K562 (cell line): ENCODE measurements around the gene B4GALT7. TPM values are rescaled to one million over a fixed set of nuclear protein-coding genes. Genes with fewer than 3 reads are reported as not detected.

Source experiments
- BRD9 ChIP-seq: fragments of 450-650 bp; IDR thresholded peaks from 2 replicates; pipeline ENCODE4 v1.6.1; 2018; ENCODE audit warnings: low read depth; ENCODE audit not compliant: partially characterized antibody
- CBFA2T3 ChIP-seq: fragments of 450-650 bp; IDR thresholded peaks from 2 replicates; pipeline ENCODE4 v1.6.1; 2017
- GABPB2 ChIP-seq: fragments of 250-450 bp; sonication (Bioruptor Pico); conservative IDR thresholded peaks from 2 replicates; pipeline ENCODE4 v1.5.1; 2021; ENCODE audit warnings: mild to moderate bottlenecking
- NCOR1 ChIP-seq: fragments of 450-650 bp; IDR thresholded peaks from 2 replicates; pipeline ENCODE4 v1.6.1; 2016; ENCODE audit warnings: mild to moderate bottlenecking, moderate library complexity
- NEUROD1 ChIP-seq: fragments of 150-350 bp; IDR thresholded peaks from 2 replicates; pipeline ENCODE4 v1.6.1; 2014; ENCODE audit warnings: borderline replicate concordance, low read length, low read depth; ENCODE audit not compliant: partially characterized antibody
- NFATC3 ChIP-seq: fragments of 450-650 bp; IDR thresholded peaks from 2 replicates; pipeline ENCODE4 v1.6.1; 2017; ENCODE audit warnings: mild to moderate bottlenecking
- NRF1 ChIP-seq, 2 experiments: fragments of 450-650 bp; IDR thresholded peaks in 1 of 2; conservative IDR thresholded peaks in 1 of 2; 2 replicates each; pipeline ENCODE4 v1.6.1; 2014; ENCODE audit warnings: mild to moderate bottlenecking in 2 of 2
- POLR2A ChIP-seq: fragments of 450-650 bp; conservative IDR thresholded peaks from 2 replicates; pipeline ENCODE4 v1.6.1; 2016
- POLR3A ChIP-seq: IDR thresholded peaks from 2 replicates; pipeline ENCODE4 v1.6.1; 2011; ENCODE audit warnings: borderline replicate concordance, mild to moderate bottlenecking, moderate library complexity; ENCODE audit not compliant: insufficient read length, insufficient read depth; ENCODE audit errors: extremely low read depth
- PURB ChIP-seq: sonication (generic); formaldehyde crosslinking; IDR thresholded peaks from 2 replicates; pipeline ENCODE4 v1.9.0; 2021; ENCODE audit warnings: low read depth, mild to moderate bottlenecking, missing genetic modification reagents
- RFX5 ChIP-seq: IDR thresholded peaks from 2 replicates; pipeline ENCODE4 v1.6.1; 2011; ENCODE audit warnings: low read depth, mild to moderate bottlenecking, improper control_type of control experiment, low read length
- SIN3B ChIP-seq: fragments of 450-650 bp; IDR thresholded peaks from 2 replicates; pipeline ENCODE4 v1.6.1; 2017; ENCODE audit warnings: low read depth, mild to moderate bottlenecking, moderate library complexity
- TCF7 ChIP-seq: sonication (generic); IDR thresholded peaks from 2 replicates; pipeline ENCODE4 v1.6.1; 2016; ENCODE audit warnings: antibody characterized with exemption, borderline replicate concordance
- ZFP30 ChIP-seq: fragments of 250-450 bp; sonication (Bioruptor Pico); IDR thresholded peaks from 2 replicates; pipeline ENCODE4 v1.8.0; 2022; ENCODE audit warnings: moderate library complexity, mild to moderate bottlenecking, inconsistent platforms, borderline replicate concordance
- ZNF146 ChIP-seq: IDR thresholded peaks from one replicate; pipeline ENCODE4 v1.6.1; 2018; ENCODE audit warnings: missing compliant biosample characterization; ENCODE audit not compliant: unreplicated experiment
- ZNF212 ChIP-seq: fragments of 450-650 bp; formaldehyde crosslinking; IDR thresholded peaks from 2 replicates; pipeline ENCODE4 v1.4.0; 2020; ENCODE audit warnings: mild to moderate bottlenecking
- ZNF586 ChIP-seq: fragments of 450-650 bp; formaldehyde crosslinking; conservative IDR thresholded peaks from 2 replicates; pipeline ENCODE4 v1.4.0; 2020; ENCODE audit warnings: mild to moderate bottlenecking, moderate library complexity
- ZNF589 ChIP-seq: fragments of 200-800 bp; sonication (Bioruptor generic); IDR thresholded peaks from 2 replicates; pipeline ENCODE4 v1.6.1; 2016; ENCODE audit warnings: low read depth, missing genetic modification characterization, missing compliant biosample characterization
- ZNF707 ChIP-seq: fragments of 250-450 bp; sonication (Bioruptor Pico); conservative IDR thresholded peaks from 2 replicates; pipeline ENCODE4 v1.8.0; 2022; ENCODE audit warnings: inconsistent platforms, mild to moderate bottlenecking, moderate library complexity
- ZNF778 ChIP-seq: fragments of 450-650 bp; formaldehyde crosslinking; IDR thresholded peaks from 2 replicates; pipeline ENCODE4 v1.4.0; 2020; ENCODE audit warnings: mild to moderate bottlenecking, moderate library complexity
- polyA plus RNA-seq, 8 experiments: library from polyadenylated mRNA; depleted of rRNA in 4 of 8; stranded (reverse) in 5 of 8; unstranded in 3 of 8; fragments of >200 nt; fragmentation: Nextera tagmentation in 2 of 8; fragmentation: Illumina TruSeq in 1 of 8; extraction: Ambion mirVana in 2 of 8; extraction: Trizol in 1 of 8; gene quantifications; 2 replicates each; pipeline versions ENCODE4 v1.2.1 to v1.2.3, GENCODE V29; 2011 to 2014; ENCODE audit warnings: inconsistent platforms in 1 of 8, missing spikeins in 1 of 8
- total RNA-seq, 7 experiments: library from RNA; depleted of rRNA in 6 of 7; stranded (reverse); fragments of >200 nt in 6 of 7; fragmentation: Illumina TruSeq in 2 of 7; extraction: Trizol in 2 of 7; gene quantifications; 2 replicates each; pipeline versions ENCODE4 v1.2.1 to v1.2.3, GENCODE V29; 2011 to 2021; ENCODE audit warnings: low replicate concordance in 1 of 7
- TF ChIP-seq, protein P1 (sequence below), 3 experiments: fragments of 200-800 bp in 1 of 3; fragments of 250-450 bp in 1 of 3; fragments of 450-650 bp in 1 of 3; sonication (Bioruptor Pico) in 1 of 3; sonication (Bioruptor generic) in 1 of 3; formaldehyde crosslinking in 1 of 3; IDR thresholded peaks; 2 replicates each; pipeline versions ENCODE4 v1.6.1 to v1.8.0; 2016 to 2022; ENCODE audit warnings: mild to moderate bottlenecking in 2 of 3, missing genetic modification characterization in 2 of 3, missing compliant biosample characterization in 1 of 3, moderate library complexity in 1 of 3
- TF ChIP-seq, protein P2 (sequence below), 2 experiments: IDR thresholded peaks; 2 replicates each; pipeline ENCODE4 v1.6.1; 2011; ENCODE audit warnings: borderline replicate concordance in 1 of 2, control low read depth in 1 of 2, low read depth in 1 of 2, low read length in 1 of 2, mild to moderate bottlenecking in 1 of 2, mixed read lengths in 1 of 2, moderate library complexity in 1 of 2; ENCODE audit not compliant: insufficient read depth in 1 of 2, insufficient read length in 1 of 2, poor library complexity in 1 of 2, severe bottlenecking in 1 of 2; ENCODE audit errors: extremely low read depth in 1 of 2
- TF ChIP-seq, protein P3 (sequence below): fragments of 250-450 bp; sonication (Bioruptor Pico); IDR thresholded peaks from 2 replicates; pipeline ENCODE4 v1.5.0; 2022; ENCODE audit warnings: mild to moderate bottlenecking

Gene B4GALT7
- total and polyA plus RNA-seq, 9 of the 15 experiments (the other 6 are each of a cell fraction or from before 2014, with no cell fraction given), result 0.34 to 17.7 (median 9.1) TPM

DNA sequence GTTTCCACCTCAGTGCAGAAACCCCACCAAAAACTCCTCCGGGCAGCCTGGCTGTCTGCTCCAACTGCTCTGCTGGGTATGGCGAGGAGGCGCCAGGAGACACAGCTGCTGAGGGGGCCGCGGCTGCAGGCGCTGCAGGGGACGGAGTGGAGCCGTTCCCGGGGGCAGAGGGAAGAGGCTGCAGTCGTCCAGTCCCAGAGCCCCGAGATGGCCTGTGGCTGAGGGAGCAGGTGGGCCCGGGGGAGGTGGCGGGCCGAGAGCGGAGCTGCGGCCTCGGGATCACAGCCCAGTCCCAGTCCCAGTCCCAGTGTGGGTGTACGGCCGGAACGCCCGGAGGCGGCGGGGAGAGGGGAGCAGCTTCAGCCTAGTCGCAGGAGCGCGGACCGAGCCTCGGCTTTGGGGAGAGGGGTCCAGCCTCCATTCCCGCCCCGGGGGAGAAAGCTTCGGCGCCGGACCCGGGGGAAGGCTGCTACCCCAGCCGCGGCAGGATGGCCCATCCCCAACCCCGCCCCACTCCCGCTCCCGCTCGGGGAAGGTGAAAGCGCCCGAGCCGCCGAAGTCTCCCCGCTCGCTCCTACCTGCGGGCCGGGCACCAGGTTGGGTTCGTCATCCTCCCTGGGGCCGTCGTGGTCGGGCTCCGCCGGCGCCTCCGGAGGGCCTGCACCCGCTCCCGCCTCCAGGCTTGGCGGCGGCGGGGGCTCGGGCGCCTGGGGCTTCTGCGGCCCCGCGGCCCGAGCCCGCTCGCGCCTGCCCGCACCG, 46.1 kb upstream of the B4GALT7 start (continued):
- TF ChIP-seq POLR3A, result no peak
- no peak for TF ChIP-seq CBFA2T3
- no peak for TF ChIP-seq BRD9
- TF ChIP-seq TCF7, result no peak
- TF ChIP-seq NEUROD1, result no peak
- TF ChIP-seq, protein P1, sequence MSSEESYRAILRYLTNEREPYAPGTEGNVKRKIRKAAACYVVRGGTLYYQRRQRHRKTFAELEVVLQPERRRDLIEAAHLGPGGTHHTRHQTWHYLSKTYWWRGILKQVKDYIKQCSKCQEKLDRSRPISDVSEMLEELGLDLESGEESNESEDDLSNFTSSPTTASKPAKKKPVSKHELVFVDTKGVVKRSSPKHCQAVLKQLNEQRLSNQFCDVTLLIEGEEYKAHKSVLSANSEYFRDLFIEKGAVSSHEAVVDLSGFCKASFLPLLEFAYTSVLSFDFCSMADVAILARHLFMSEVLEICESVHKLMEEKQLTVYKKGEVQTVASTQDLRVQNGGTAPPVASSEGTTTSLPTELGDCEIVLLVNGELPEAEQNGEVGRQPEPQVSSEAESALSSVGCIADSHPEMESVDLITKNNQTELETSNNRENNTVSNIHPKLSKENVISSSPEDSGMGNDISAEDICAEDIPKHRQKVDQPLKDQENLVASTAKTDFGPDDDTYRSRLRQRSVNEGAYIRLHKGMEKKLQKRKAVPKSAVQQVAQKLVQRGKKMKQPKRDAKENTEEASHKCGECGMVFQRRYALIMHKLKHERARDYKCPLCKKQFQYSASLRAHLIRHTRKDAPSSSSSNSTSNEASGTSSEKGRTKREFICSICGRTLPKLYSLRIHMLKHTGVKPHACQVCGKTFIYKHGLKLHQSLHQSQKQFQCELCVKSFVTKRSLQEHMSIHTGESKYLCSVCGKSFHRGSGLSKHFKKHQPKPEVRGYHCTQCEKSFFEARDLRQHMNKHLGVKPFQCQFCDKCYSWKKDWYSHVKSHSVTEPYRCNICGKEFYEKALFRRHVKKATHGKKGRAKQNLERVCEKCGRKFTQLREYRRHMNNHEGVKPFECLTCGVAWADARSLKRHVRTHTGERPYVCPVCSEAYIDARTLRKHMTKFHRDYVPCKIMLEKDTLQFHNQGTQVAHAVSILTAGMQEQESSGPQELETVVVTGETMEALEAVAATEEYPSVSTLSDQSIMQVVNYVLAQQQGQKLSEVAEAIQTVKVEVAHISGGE (CRISPR knock-in tag; IDR thresholded peaks at IDR 0.05), result no peak
- TF ChIP-seq ZFP30 (CRISPR knock-in tag), result no peak
- no peak for TF ChIP-seq NFATC3
- no peak for TF ChIP-seq ZNF586 (CRISPR knock-in tag)
- TF ChIP-seq POLR2A, result no peak
- TF ChIP-seq NCOR1, result no peak
- TF ChIP-seq, protein P2, sequence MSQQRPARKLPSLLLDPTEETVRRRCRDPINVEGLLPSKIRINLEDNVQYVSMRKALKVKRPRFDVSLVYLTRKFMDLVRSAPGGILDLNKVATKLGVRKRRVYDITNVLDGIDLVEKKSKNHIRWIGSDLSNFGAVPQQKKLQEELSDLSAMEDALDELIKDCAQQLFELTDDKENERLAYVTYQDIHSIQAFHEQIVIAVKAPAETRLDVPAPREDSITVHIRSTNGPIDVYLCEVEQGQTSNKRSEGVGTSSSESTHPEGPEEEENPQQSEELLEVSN (IDR thresholded peaks at IDR 0.05; ENCODE audit: borderline replicate concordance in 1 of 2, extremely low read depth in 1 of 2, insufficient read depth in 1 of 2, insufficient read length in 1 of 2, low read depth in 1 of 2, low read length in 1 of 2, poor library complexity in 1 of 2, severe bottlenecking in 1 of 2), result peak in 1 of 2 experiments; percentile 62
- TF ChIP-seq, protein P3, sequence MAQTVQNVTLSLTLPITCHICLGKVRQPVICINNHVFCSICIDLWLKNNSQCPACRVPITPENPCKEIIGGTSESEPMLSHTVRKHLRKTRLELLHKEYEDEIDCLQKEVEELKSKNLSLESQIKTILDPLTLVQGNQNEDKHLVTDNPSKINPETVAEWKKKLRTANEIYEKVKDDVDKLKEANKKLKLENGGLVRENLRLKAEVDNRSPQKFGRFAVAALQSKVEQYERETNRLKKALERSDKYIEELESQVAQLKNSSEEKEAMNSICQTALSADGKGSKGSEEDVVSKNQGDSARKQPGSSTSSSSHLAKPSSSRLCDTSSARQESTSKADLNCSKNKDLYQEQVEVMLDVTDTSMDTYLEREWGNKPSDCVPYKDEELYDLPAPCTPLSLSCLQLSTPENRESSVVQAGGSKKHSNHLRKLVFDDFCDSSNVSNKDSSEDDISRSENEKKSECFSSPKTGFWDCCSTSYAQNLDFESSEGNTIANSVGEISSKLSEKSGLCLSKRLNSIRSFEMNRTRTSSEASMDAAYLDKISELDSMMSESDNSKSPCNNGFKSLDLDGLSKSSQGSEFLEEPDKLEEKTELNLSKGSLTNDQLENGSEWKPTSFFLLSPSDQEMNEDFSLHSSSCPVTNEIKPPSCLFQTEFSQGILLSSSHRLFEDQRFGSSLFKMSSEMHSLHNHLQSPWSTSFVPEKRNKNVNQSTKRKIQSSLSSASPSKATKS, result no peak
- no peak for TF ChIP-seq ZNF707 (CRISPR knock-in tag)
- no peak for TF ChIP-seq RFX5
- TF ChIP-seq ZNF212 (CRISPR knock-in tag), result no peak
- TF ChIP-seq ZNF778 (CRISPR knock-in tag), result no peak
- TF ChIP-seq PURB, result no peak
- TF ChIP-seq GABPB2 (CRISPR knock-in tag), result no peak
- TF ChIP-seq ZNF146 (CRISPR knock-in tag), result no peak
- no peak for TF ChIP-seq NRF1 (conservative IDR thresholded peaks at IDR 0.05 in 1 of 2, IDR thresholded peaks at IDR 0.05 in 1 of 2)
- TF ChIP-seq SIN3B, result no peak
- TF ChIP-seq ZNF589 (CRISPR knock-in tag), result no peak
